Gastrocnemius medialis (tissue), 4 donors: ENCODE results near the gene DAPK1.

Source experiments
- POLR2A ChIP-seq, 2 donors: fragments of 450-650 bp; IDR thresholded peaks; one replicate each; pipeline ENCODE4 v1.6.1; 2017; ENCODE audit warnings: antibody characterized with exemption in 2 of 2, mild to moderate bottlenecking in 2 of 2, moderate library complexity in 2 of 2
- TF ChIP-seq, protein P1 (sequence below), 5 experiments: fragments of 450-650 bp in 3 of 5; fragments of 200-600 bp in 2 of 5; sonication (generic) in 2 of 5; IDR thresholded peaks in 4 of 5; conservative IDR thresholded peaks in 1 of 5; 1 replicate in 4 of 5; 2 replicates in 1 of 5; pipeline ENCODE4 v1.5.1; 2016 to 2019; ENCODE audit warnings: antibody characterized with exemption in 5 of 5, mild to moderate bottlenecking in 3 of 5, moderate library complexity in 3 of 5

DNA sequence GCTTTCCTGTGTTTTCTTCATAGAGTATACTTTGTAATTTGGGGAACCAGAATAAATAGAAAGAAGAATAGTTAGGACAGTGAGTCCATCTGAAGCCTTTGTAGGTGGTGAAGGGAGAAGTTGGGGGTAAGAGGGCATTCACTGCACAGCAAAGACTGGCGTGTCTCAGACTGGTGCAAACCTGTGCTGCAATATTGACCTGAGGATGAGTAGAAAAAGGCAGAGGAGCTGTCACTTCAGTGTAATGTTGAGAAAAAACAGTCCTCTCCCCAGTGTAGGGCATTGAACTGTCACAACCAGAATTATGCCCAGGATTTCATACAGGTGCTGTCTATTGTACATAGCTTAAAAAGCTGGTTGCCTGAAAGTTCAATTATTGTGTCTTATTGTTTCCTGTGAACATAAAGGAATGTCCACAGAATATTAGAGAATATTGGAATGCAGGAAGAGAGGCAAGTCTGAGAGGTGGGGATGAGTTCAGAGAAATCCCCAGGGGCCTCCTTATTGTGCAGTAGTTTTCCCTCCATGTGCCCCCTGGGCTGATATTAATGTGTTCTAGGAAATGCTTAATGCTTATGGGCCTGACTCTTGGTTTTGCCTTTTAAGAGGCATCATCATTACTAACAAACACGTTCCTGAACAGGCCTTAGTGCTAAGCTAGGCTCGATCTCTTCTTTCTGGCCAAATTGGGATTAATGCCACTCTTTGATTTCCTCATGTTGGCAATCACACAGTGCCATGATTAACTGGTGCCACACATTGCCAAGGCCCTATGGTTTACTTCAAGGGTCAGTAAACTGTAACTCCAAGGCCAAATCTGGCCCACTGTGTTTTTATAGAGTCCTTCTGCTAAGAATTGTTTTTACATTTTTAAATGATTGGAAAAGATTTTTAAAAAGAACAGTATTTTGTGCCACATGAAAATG, 34.0 kb downstream of the DAPK1 start:
- no peak for TF ChIP-seq POLR2A (IDR thresholded peaks at IDR 0.05)
- TF ChIP-seq, protein P1, sequence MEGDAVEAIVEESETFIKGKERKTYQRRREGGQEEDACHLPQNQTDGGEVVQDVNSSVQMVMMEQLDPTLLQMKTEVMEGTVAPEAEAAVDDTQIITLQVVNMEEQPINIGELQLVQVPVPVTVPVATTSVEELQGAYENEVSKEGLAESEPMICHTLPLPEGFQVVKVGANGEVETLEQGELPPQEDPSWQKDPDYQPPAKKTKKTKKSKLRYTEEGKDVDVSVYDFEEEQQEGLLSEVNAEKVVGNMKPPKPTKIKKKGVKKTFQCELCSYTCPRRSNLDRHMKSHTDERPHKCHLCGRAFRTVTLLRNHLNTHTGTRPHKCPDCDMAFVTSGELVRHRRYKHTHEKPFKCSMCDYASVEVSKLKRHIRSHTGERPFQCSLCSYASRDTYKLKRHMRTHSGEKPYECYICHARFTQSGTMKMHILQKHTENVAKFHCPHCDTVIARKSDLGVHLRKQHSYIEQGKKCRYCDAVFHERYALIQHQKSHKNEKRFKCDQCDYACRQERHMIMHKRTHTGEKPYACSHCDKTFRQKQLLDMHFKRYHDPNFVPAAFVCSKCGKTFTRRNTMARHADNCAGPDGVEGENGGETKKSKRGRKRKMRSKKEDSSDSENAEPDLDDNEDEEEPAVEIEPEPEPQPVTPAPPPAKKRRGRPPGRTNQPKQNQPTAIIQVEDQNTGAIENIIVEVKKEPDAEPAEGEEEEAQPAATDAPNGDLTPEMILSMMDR (IDR thresholded peaks at IDR 0.05 in 4 of 5, conservative IDR thresholded peaks at IDR 0.05 in 1 of 5) = no peak
